Chondrocyte (in vitro differentiated cells): Measurements from ENCODE around the gene TMEM92. TPM values are rescaled to one million over a fixed set of nuclear protein-coding genes. Genes with fewer than 3 reads are reported as not detected.

ENCODE experiments used
- DNase-seq: peaks from one replicate; pipeline ENCODE4 v3.0.0; 2021; ENCODE audit warnings: mixed read lengths, low spot score
- H3K27ac Mint-ChIP-seq: one replicate; pipeline ENCODE4 v1.8.0; 2021; ENCODE audit warnings: mild to moderate bottlenecking, moderate library complexity, mixed read lengths; ENCODE audit not compliant: unreplicated experiment
- H3K27me3 Mint-ChIP-seq: 2 replicates; pipeline ENCODE4 v1.8.0; 2021; ENCODE audit warnings: low read depth, mixed read lengths
- H3K36me3 Mint-ChIP-seq: 2 replicates; pipeline ENCODE4 v1.8.0; 2021; ENCODE audit warnings: low read depth, mixed read lengths
- H3K4me1 Mint-ChIP-seq: 2 replicates; pipeline ENCODE4 v1.8.0; 2021; ENCODE audit warnings: low read depth, mild to moderate bottlenecking, mixed read lengths
- H3K4me3 Mint-ChIP-seq: one replicate; pipeline ENCODE4 v1.8.0; 2021; ENCODE audit warnings: mild to moderate bottlenecking, moderate library complexity, mixed read lengths; ENCODE audit not compliant: unreplicated experiment
- H3K9me3 Mint-ChIP-seq: 2 replicates; pipeline ENCODE4 v1.8.0; 2021; ENCODE audit warnings: low read depth, mixed read lengths
- total RNA-seq: library from RNA; stranded (reverse); gene quantifications from 3 replicates; pipeline ENCODE4 v1.2.1, GENCODE V29; 2021
- TF ChIP-seq, protein P1 (sequence below): fragments of 200-600 bp; sonication (generic); IDR thresholded peaks from 2 replicates; pipeline ENCODE4 v1.5.0; 2021; ENCODE audit warnings: antibody characterized with exemption, mild to moderate bottlenecking, moderate library complexity

TMEM92 gene
- total RNA-seq, 1 donor from 2014 or later, result 1.6 TPM

DNA sequence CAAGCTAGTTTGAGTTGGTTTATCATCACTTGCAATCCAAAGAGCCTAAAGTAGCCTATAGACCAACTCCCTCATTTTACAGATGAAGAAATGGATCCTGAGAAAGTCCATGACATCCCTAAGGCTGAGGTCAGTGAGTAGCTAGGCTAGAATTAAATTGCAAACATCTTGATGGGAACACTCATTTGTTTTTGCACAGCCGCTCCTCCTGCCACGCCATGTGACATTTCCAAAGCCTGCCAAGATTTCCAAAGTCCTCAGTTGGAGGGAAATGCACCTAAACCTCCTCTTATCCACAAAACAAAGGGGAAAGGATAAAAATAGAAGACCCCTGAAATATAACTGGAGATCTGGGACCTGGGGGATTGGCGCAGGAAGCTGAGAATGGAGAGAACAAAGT is 15.0 kb downstream of the TMEM92 start:
- Mint-ChIP-seq H3K9me3 (no peaks in the 10 kb centered on the region), H3K27me3 (no peaks in the 10 kb centered on the region), H3K27ac (peak overlapping the region; percentile 99), H3K36me3 (peaks cover 12% of the 10 kb centered on the region), H3K4me1 (peaks cover 85% of the 10 kb centered on the region), H3K4me3 (peak overlapping the region; percentile 79)
- DNase-seq, result peak; percentile 3
- TF ChIP-seq, protein P1, sequence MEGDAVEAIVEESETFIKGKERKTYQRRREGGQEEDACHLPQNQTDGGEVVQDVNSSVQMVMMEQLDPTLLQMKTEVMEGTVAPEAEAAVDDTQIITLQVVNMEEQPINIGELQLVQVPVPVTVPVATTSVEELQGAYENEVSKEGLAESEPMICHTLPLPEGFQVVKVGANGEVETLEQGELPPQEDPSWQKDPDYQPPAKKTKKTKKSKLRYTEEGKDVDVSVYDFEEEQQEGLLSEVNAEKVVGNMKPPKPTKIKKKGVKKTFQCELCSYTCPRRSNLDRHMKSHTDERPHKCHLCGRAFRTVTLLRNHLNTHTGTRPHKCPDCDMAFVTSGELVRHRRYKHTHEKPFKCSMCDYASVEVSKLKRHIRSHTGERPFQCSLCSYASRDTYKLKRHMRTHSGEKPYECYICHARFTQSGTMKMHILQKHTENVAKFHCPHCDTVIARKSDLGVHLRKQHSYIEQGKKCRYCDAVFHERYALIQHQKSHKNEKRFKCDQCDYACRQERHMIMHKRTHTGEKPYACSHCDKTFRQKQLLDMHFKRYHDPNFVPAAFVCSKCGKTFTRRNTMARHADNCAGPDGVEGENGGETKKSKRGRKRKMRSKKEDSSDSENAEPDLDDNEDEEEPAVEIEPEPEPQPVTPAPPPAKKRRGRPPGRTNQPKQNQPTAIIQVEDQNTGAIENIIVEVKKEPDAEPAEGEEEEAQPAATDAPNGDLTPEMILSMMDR, result no peak

DNA sequence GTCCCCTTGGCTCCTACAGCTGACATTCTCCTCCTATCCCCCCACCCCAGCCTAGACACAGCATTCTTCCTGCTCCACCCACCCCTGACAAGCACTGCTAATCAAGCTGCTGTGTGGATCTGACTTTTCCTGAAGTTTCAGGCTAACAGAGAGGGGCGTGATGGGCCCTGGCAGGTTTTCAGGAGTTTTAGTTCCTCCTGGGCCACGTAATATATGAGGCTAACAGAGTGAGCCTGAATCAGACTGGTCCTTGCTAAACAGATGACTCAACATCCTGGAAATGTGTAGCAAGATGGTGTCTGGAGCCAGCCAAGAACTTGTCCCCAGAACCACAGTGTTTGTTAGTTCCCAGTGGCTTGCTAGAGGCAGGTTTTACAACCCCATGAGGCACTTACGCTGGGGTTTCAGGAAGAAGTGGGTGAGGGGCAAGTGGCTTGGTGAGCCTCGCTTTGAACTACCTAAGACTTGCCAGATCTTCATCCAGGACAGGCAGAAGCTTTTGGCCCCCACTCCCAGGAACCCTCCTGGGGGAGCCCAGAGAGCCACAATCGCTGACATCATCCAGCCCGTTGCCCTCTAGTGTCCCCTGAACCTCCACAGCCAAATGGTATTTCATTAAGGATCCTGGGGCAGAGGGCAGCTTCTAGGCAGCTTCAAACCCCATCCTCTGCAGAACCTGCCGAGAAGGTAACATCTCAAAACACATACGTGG is 15.9 kb downstream of the TMEM92 start:
- peaks cover 81% of the 10 kb centered on the region for H3K4me1 Mint-ChIP-seq
- TF ChIP-seq, protein P1, result no peak
- no peaks in the 10 kb centered on the region for H3K9me3 Mint-ChIP-seq
- peak overlapping the region; percentile 99 for H3K27ac Mint-ChIP-seq
- peak overlapping the region; percentile 79 for H3K4me3 Mint-ChIP-seq
- DNase-seq, result no peak
- H3K36me3 Mint-ChIP-seq, result peaks cover 8% of the 10 kb centered on the region
- H3K27me3 Mint-ChIP-seq, result no peaks in the 10 kb centered on the region

DNA sequence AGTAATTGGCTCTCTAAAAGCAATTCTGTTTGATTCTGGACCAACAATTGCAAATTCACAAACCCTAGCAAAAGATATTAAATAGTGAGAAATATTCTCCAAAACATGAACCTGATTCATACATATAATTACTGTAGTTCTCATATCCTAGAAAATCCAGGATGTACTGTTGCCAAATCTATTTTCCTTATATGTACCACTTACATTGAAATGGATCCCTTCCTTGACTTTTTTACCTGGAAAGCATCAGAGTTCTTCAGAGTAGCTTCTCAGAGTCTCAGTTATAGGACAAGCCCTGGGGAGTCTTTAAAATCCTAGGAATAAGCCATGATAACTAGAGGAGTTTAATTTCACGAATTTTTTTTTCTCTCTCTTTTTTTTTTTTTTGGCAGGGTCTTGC is 16.7 kb downstream of the TMEM92 start:
- Mint-ChIP-seq H3K27ac (peak overlapping the region; percentile 99), H3K4me3 (no peak overlapping the region), H3K27me3 (no peaks in the 10 kb centered on the region), H3K4me1 (peaks cover 83% of the 10 kb centered on the region), H3K9me3 (no peaks in the 10 kb centered on the region), H3K36me3 (peaks cover 8% of the 10 kb centered on the region)
- DNase-seq, result no peak
- TF ChIP-seq, protein P1, result no peak

DNA sequence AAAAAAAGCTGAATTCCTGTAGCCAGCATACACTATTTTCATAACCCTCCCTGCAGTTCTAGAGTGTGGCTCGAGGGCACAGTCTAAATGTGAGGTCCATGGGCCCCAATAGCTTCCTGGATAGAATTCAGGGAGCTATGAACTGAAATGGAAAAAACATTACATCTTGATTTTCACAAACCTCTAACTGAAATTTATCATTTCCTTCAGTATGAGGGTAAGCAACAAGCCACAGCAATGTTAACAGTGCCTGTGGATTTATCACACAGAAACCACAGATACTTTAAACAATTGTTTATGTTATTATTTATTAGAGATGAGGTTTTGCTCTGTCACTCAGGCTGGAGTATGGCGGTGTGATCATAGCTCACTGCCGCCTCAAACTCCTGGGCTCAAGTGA is 18.2 kb downstream of the TMEM92 start:
- DNase-seq, result no peak
- peaks cover 87% of the 10 kb centered on the region for H3K4me1 Mint-ChIP-seq
- no peaks in the 10 kb centered on the region for H3K27me3 Mint-ChIP-seq
- no peak overlapping the region for H3K4me3 Mint-ChIP-seq
- H3K9me3 Mint-ChIP-seq, result no peaks in the 10 kb centered on the region
- TF ChIP-seq, protein P1, result no peak
- H3K27ac Mint-ChIP-seq, result peak overlapping the region; percentile 92
- H3K36me3 Mint-ChIP-seq, result peaks cover 2% of the 10 kb centered on the region

DNA sequence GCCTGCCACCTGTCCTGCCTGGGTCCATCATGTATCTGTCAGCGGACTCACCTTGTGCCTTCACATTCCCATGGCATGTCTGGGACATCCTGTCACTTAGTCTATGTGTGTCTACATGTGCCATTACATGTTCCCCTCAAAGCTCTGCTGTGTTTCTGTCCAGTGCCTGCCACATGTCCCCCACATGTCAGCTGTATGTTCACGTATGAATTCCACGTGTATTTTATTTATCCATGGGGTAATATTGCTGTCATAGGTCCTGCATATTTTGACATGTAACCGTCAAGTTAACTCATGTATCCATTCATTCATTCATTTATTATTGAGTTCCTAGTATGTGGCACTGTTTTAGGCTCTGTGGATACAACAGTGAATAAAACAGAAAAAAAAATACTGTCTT is 20.8 kb downstream of the TMEM92 start:
- Mint-ChIP-seq H3K4me1 (peaks cover 63% of the 10 kb centered on the region), H3K36me3 (no peaks in the 10 kb centered on the region), H3K9me3 (no peaks in the 10 kb centered on the region), H3K4me3 (no peak overlapping the region), H3K27ac (no peak overlapping the region), H3K27me3 (no peaks in the 10 kb centered on the region)
- TF ChIP-seq, protein P1, result no peak
- DNase-seq, result peak; percentile 14
